CD8-positive, alpha-beta memory T cell (primary cell): ENCODE data around the gene EOLA1. TPM values are rescaled to one million over a fixed set of nuclear protein-coding genes. Genes with fewer than 3 reads are reported as not detected.
"Not testable (repeated sequence)": the region's sequence is repeated elsewhere in the genome, so short reads cannot be mapped to it uniquely, and the experiment has no call there.

Experiments used
- CTCF ChIA-PET: fragments of 350-600 bp; sonication (Branson Sonifier 250); formaldehyde crosslinking; loops from one replicate; lab custom pipeline; 2021; ENCODE audit warnings: antibody characterized with exemption; lab: Charles Lee
- POLR2A ChIA-PET: fragments of 350-600 bp; sonication (Branson Sonifier 250); formaldehyde crosslinking; loops from one replicate; lab custom pipeline; 2021; ENCODE audit warnings: antibody characterized with exemption; lab: Charles Lee
- DNase-seq, 5 donors: peaks; one replicate each; pipeline versions ENCODE4 v3.0.0 to v3.0.0-alpha.2; 2020 to 2022; ENCODE audit warnings: mixed read lengths in 1 of 5
- H3K27ac ChIP-seq: one replicate; pipeline ENCODE4 v1.7.0; 2013; ENCODE audit warnings: low read depth, mild to moderate bottlenecking, low read length, moderate library complexity
- H3K27me3 ChIP-seq: 2 replicates; pipeline ENCODE4 v1.7.0; 2013; ENCODE audit warnings: low read length, mild to moderate bottlenecking; ENCODE audit not compliant: insufficient read depth, poor library complexity, severe bottlenecking
- H3K36me3 ChIP-seq: 2 replicates; pipeline ENCODE4 v1.7.0; 2013; ENCODE audit warnings: mild to moderate bottlenecking, low read length, moderate library complexity; ENCODE audit not compliant: insufficient read depth
- H3K4me1 ChIP-seq: 2 replicates; pipeline ENCODE4 v1.7.0; 2013; ENCODE audit warnings: mild to moderate bottlenecking, low read length, moderate library complexity; ENCODE audit not compliant: insufficient read depth
- H3K4me3 ChIP-seq: 2 replicates; pipeline ENCODE4 v1.7.0; 2013; ENCODE audit warnings: mild to moderate bottlenecking, low read length
- H3K9me3 ChIP-seq: 2 replicates; pipeline ENCODE4 v1.7.0; 2013; ENCODE audit warnings: mild to moderate bottlenecking, low read length
- H3K27ac Mint-ChIP-seq, 8 donors: one replicate each; pipeline ENCODE4 v1.8.0; 2020 to 2021; ENCODE audit warnings: mixed read lengths in 8 of 8, mild to moderate bottlenecking in 6 of 8, inconsistent platforms in 3 of 8, moderate library complexity in 3 of 8
- H3K27me3 Mint-ChIP-seq, 2 donors: one replicate each; pipeline ENCODE4 v1.8.0; 2020 to 2021; ENCODE audit warnings: mixed read lengths in 2 of 2, mild to moderate bottlenecking in 1 of 2, moderate library complexity in 1 of 2
- H3K36me3 Mint-ChIP-seq, 3 donors: one replicate each; pipeline ENCODE4 v1.8.0; 2020 to 2021; ENCODE audit warnings: mixed read lengths in 3 of 3, inconsistent platforms in 1 of 3, mild to moderate bottlenecking in 1 of 3
- H3K4me1 Mint-ChIP-seq, 3 donors: one replicate each; pipeline ENCODE4 v1.8.0; 2020 to 2021; ENCODE audit warnings: mixed read lengths in 3 of 3, inconsistent platforms in 1 of 3, mild to moderate bottlenecking in 1 of 3
- H3K4me3 Mint-ChIP-seq, 7 donors: one replicate each; pipeline ENCODE4 v1.8.0; 2020 to 2021; ENCODE audit warnings: mixed read lengths in 7 of 7, mild to moderate bottlenecking in 6 of 7, moderate library complexity in 4 of 7, inconsistent platforms in 2 of 7
- H3K9me3 Mint-ChIP-seq, 5 donors: one replicate each; pipeline ENCODE4 v1.8.0; 2020 to 2022; ENCODE audit warnings: mixed read lengths in 5 of 5, mild to moderate bottlenecking in 3 of 5, moderate library complexity in 2 of 5, inconsistent platforms in 1 of 5
- polyA plus RNA-seq: library from polyadenylated mRNA; unstranded; fragments of 300-500 nt; fragmentation: Illumina TruSeq; gene quantifications from one replicate; pipeline ENCODE4 v1.2.3, GENCODE V29; 2021
- total RNA-seq, 2 experiments: library from RNA; stranded (reverse); gene quantifications; one replicate each; pipeline ENCODE4 v1.2.3, GENCODE V29; 2021

EOLA1 gene
- total and polyA plus RNA-seq, 3 experiments from 2014 or later: 19.9 to 35.3 (median 33.4) TPM

- H3K4me1 ChIP-seq: no peaks in the 10 kb centered on the region
- ChIA-PET CTCF (no interaction called here), POLR2A (no interaction called here)
- Mint-ChIP-seq H3K36me3 (no peaks in the 10 kb centered on the region), H3K4me1 (no peaks in the 10 kb centered on the region), H3K9me3 (no peaks in the 10 kb centered on the region), H3K27ac (no peak overlapping the region), H3K27me3 (peaks cover 3 to 4% of the 10 kb centered on the region in 2 donors), H3K4me3 (no peak overlapping the region)
- no peak for DNase-seq
- no peaks in the 10 kb centered on the region for H3K36me3 ChIP-seq
- no peaks in the 10 kb centered on the region for H3K9me3 ChIP-seq
- H3K27ac ChIP-seq: no peak overlapping the region
- H3K4me3 ChIP-seq: no peak overlapping the region
- no peaks in the 10 kb centered on the region for H3K27me3 ChIP-seq
Observed at GRCh38 chrX:149568701-149569296, 28.0 kb downstream of the EOLA1 start.

DNA sequence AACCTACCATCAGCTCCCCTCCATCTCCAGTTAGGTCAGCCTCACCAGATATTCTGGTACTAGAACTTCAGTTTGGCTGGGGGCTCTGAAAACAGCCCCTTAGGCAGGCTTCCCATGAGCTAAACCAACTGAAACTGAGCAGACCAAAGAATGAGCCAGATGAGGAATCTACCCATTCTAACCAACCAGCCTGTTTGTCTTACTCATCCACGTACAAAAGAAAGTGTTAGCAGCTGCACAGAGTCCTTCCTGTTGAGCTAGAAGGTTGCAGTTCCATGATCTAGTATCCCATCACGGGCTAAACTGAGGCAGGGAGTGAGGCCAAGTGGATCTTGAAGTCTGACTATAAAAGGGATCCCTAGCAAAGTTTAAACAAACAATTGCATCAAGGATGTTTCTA, 29.0 kb downstream of the EOLA1 start:
- no peaks in the 10 kb centered on the region for H3K4me1 Mint-ChIP-seq
- H3K36me3 ChIP-seq: no peaks in the 10 kb centered on the region
- H3K27ac ChIP-seq: no peak overlapping the region
- DNase-seq: no peak
- no peaks in the 10 kb centered on the region for H3K27me3 ChIP-seq
- no peak overlapping the region for H3K4me3 ChIP-seq
- no peaks in the 10 kb centered on the region for H3K9me3 Mint-ChIP-seq
- no peak overlapping the region for H3K27ac Mint-ChIP-seq
- CTCF ChIA-PET: no interaction called here
- H3K4me1 ChIP-seq: no peaks in the 10 kb centered on the region
- POLR2A ChIA-PET: no interaction called here
- H3K9me3 ChIP-seq: no peaks in the 10 kb centered on the region
- no peak overlapping the region for H3K4me3 Mint-ChIP-seq
- H3K36me3 Mint-ChIP-seq: no peaks in the 10 kb centered on the region
- peaks cover under 1 to 4% of the 10 kb centered on the region in 2 donors for H3K27me3 Mint-ChIP-seq

- ChIA-PET CTCF (no interaction called here), POLR2A (no interaction called here)
- Histone ChIP-seq H3K9me3 (no peaks in the 10 kb centered on the region), H3K4me3 (no peak overlapping the region), H3K27ac (no peak overlapping the region), H3K4me1 (no peaks in the 10 kb centered on the region), H3K36me3 (no peaks in the 10 kb centered on the region), H3K27me3 (no peaks in the 10 kb centered on the region)
- no peak overlapping the region for H3K4me3 Mint-ChIP-seq
- no peaks in the 10 kb centered on the region for H3K4me1 Mint-ChIP-seq
- no peaks in the 10 kb centered on the region for H3K9me3 Mint-ChIP-seq
- H3K36me3 Mint-ChIP-seq: no peaks in the 10 kb centered on the region
- H3K27ac Mint-ChIP-seq: no peak overlapping the region
- DNase-seq: no peak
- H3K27me3 Mint-ChIP-seq: peaks cover 0 to 4% of the 10 kb centered on the region in 2 donors
Observed at GRCh38 chrX:149570668-149571067, 29.9 kb downstream of the EOLA1 start.

- Histone ChIP-seq H3K4me3 (no peak overlapping the region), H3K9me3 (no peaks in the 10 kb centered on the region), H3K27me3 (no peaks in the 10 kb centered on the region), H3K4me1 (no peaks in the 10 kb centered on the region), H3K36me3 (no peaks in the 10 kb centered on the region), H3K27ac (no peak overlapping the region)
- H3K36me3 Mint-ChIP-seq: no peaks in the 10 kb centered on the region
- no peaks in the 10 kb centered on the region for H3K9me3 Mint-ChIP-seq
- no peak overlapping the region for H3K27ac Mint-ChIP-seq
- no peak for DNase-seq
- POLR2A ChIA-PET: no interaction called here
- no peak overlapping the region for H3K4me3 Mint-ChIP-seq
- H3K4me1 Mint-ChIP-seq: no peaks in the 10 kb centered on the region
- peaks cover 0 to 4% of the 10 kb centered on the region in 2 donors for H3K27me3 Mint-ChIP-seq
- CTCF ChIA-PET: no interaction called here
Observed at GRCh38 chrX:149571770-149572169, 31.0 kb downstream of the EOLA1 start.

GRCh38 chrX:149572743-149573142, 31.9 kb downstream of the EOLA1 start:
- Mint-ChIP-seq H3K27ac (peak overlapping the region in 3 of 8 donors; percentile 40 to 66 (median 63)), H3K4me3 (peak overlapping the region in 1 of 7 donors; percentile 3), H3K9me3 (no peaks in the 10 kb centered on the region), H3K36me3 (no peaks in the 10 kb centered on the region), H3K27me3 (peaks cover 0 to 4% of the 10 kb centered on the region in 2 donors), H3K4me1 (no peaks in the 10 kb centered on the region)
- ChIA-PET POLR2A (no interaction called here), CTCF (no interaction called here)
- no peaks in the 10 kb centered on the region for H3K4me1 ChIP-seq
- H3K4me3 ChIP-seq: no peak overlapping the region
- no peaks in the 10 kb centered on the region for H3K36me3 ChIP-seq
- no peaks in the 10 kb centered on the region for H3K27me3 ChIP-seq
- no peaks in the 10 kb centered on the region for H3K9me3 ChIP-seq
- no peak overlapping the region for H3K27ac ChIP-seq
- DNase-seq: no peak

- H3K36me3 ChIP-seq, H3K4me3 Mint-ChIP-seq, H3K27me3 ChIP-seq, H3K4me1 ChIP-seq, CTCF ChIA-PET, H3K27ac ChIP-seq, DNase-seq, H3K4me3 ChIP-seq, H3K4me1 Mint-ChIP-seq, H3K27me3 Mint-ChIP-seq, H3K27ac Mint-ChIP-seq, H3K9me3 ChIP-seq, H3K36me3 Mint-ChIP-seq, POLR2A ChIA-PET, H3K9me3 Mint-ChIP-seq: not testable (repeated sequence)
Observed at GRCh38 chrX:149573456-149573855, 32.6 kb downstream of the EOLA1 start.

DNA sequence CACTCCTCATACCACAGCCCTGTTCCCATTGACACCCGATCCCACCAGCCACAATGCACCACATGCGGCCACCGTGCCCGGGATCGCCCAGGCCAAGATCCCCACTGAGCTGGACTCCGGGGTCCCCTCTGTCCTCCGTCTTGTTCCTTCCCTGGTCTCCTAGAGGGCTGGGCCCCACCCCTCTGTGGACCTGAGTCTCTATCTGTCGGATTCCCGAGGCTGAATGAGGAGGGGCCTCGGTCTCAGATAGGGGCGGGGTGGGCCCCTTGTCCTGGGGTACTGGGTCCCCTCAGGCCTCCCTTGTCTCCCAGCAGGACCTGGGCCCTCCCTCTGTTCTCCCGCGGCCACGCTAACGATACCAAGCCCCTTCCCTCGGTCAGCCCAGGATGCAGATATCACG, 44.8 kb downstream of the EOLA1 start:
- H3K27me3 ChIP-seq, H3K36me3 Mint-ChIP-seq, CTCF ChIA-PET, H3K9me3 ChIP-seq, H3K27ac Mint-ChIP-seq, H3K27ac ChIP-seq, H3K4me1 Mint-ChIP-seq, H3K27me3 Mint-ChIP-seq, DNase-seq, H3K4me1 ChIP-seq, H3K36me3 ChIP-seq, POLR2A ChIA-PET, H3K4me3 Mint-ChIP-seq, H3K9me3 Mint-ChIP-seq, H3K4me3 ChIP-seq: not testable (repeated sequence)

DNA sequence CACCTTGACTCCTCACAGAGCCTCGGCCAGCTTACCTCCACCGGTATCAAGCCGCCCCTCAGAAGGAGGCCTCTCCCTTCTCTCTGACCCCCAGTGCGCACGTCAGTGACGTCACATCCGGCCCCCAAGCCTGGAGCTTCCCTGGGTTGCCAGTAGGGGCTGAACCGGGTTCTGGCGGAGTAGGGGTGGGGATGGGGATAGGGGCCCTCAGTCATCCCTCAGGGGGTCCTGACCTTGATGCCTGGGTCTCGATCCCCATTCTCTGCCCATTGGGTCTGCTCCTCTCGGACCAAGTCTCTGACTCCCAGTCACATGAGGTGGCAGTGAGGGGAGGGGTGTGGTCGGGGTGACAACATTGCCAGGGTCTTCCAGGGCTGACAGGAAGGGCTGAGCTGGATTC, 46.5 kb downstream of the EOLA1 start, which contains the start of gene MAGEA9B:
MAGEA9B (minus strand) TSS at position 101 of the 400 bp plus-strand sequence. CDS start 4,280 bp downstream, outside the sequence.
- H3K36me3 Mint-ChIP-seq, H3K4me1 Mint-ChIP-seq, H3K27ac Mint-ChIP-seq, H3K36me3 ChIP-seq, DNase-seq, POLR2A ChIA-PET, H3K9me3 ChIP-seq, H3K27me3 Mint-ChIP-seq, H3K9me3 Mint-ChIP-seq, H3K27ac ChIP-seq, H3K4me3 Mint-ChIP-seq, H3K4me1 ChIP-seq, CTCF ChIA-PET, H3K4me3 ChIP-seq, H3K27me3 ChIP-seq: not testable (repeated sequence)

GRCh38 chrX:149590993-149591392, 50.2 kb downstream of the EOLA1 start:
- H3K27me3 Mint-ChIP-seq, H3K4me3 Mint-ChIP-seq, H3K27ac Mint-ChIP-seq, CTCF ChIA-PET, H3K36me3 Mint-ChIP-seq, DNase-seq, H3K4me1 Mint-ChIP-seq, POLR2A ChIA-PET, H3K9me3 Mint-ChIP-seq, H3K4me1 ChIP-seq, H3K4me3 ChIP-seq, H3K27me3 ChIP-seq, H3K36me3 ChIP-seq, H3K9me3 ChIP-seq, H3K27ac ChIP-seq: not testable (repeated sequence)
